SK-N-SH (cell line): ENCODE results near the gene PMM2. TPM values are rescaled to one million over a fixed set of nuclear protein-coding genes. Genes with fewer than 3 reads are reported as not detected.

ENCODE experiments used
- CTCF ChIA-PET: fragments of 300-600, 350-600 bp; formaldehyde crosslinking; extraction: SDS; loops from one replicate; lab custom pipeline; 2021; lab: Yijun Ruan, JAX
- POLR2A ChIA-PET: fragments of 350-600 bp; sonication (Branson Sonifier 250); formaldehyde crosslinking; extraction: SDS; loops from one replicate; lab custom pipeline; 2020; ENCODE audit warnings: antibody characterized with exemption, inconsistent platforms; lab: Yijun Ruan, JAX
- DNase-seq: peaks from one replicate; pipeline ENCODE4 v3.0.0; 2012
- H2AFZ ChIP-seq: fragments of 200-600 bp; sonication (generic); 2 replicates; pipeline ENCODE4 v1.8.1; 2016; ENCODE audit warnings: antibody characterized with exemption, mild to moderate bottlenecking, low read depth
- H3F3A ChIP-seq: fragments of 200-600 bp; sonication (generic); replicated peaks from 2 replicates; pipeline ENCODE3; 2016; ENCODE audit warnings: antibody characterized with exemption, mild to moderate bottlenecking; ENCODE audit not compliant: insufficient read depth
- H3K27ac ChIP-seq, 2 experiments: fragments of 200-500 bp in 1 of 2; fragments of 200-600 bp in 1 of 2; sonication (Bioruptor generic) in 1 of 2; sonication (generic), shearing (Covaris generic) in 1 of 2; 2 replicates each; pipeline versions ENCODE4 v1.5.1 to v1.6.1; 2014 to 2016; ENCODE audit warnings: low read depth in 2 of 2, inconsistent platforms in 1 of 2, low read length in 1 of 2, mild to moderate bottlenecking in 1 of 2, mixed read lengths in 1 of 2
- H3K27me3 ChIP-seq: fragments of 200-600 bp; sonication (generic), shearing (Covaris generic); 2 replicates; pipeline ENCODE4 v1.6.1; 2016; ENCODE audit warnings: mixed run types; ENCODE audit not compliant: insufficient read depth
- H3K36me3 ChIP-seq, 2 experiments: fragments of 200-500 bp in 1 of 2; fragments of 200-600 bp in 1 of 2; sonication (Bioruptor generic) in 1 of 2; sonication (generic) in 1 of 2; replicated peaks in 1 of 2; 2 replicates each; pipeline versions ENCODE3 to v1.5.1; 2014 to 2016; ENCODE audit warnings: low read length in 1 of 2, mild to moderate bottlenecking in 1 of 2; ENCODE audit not compliant: insufficient read depth in 2 of 2, control insufficient read depth in 1 of 2
- H3K4me1 ChIP-seq, 2 experiments: fragments of 200-500 bp in 1 of 2; fragments of 200-600 bp in 1 of 2; sonication (Bioruptor generic) in 1 of 2; sonication (generic), shearing (Covaris generic) in 1 of 2; 2 replicates each; pipeline versions ENCODE4 v1.5.1 to v1.6.1; 2014 to 2016; ENCODE audit warnings: low read depth in 1 of 2, low read length in 1 of 2, mixed run types in 1 of 2; ENCODE audit not compliant: insufficient read depth in 2 of 2, control insufficient read depth in 1 of 2
- H3K4me2 ChIP-seq: fragments of 200-600 bp; sonication (generic), shearing (Covaris generic); 2 replicates; pipeline ENCODE4 v1.6.1; 2017; ENCODE audit warnings: mixed run types
- H3K4me3 ChIP-seq, 2 experiments: fragments of 200-500 bp in 1 of 2; fragments of 200-600 bp in 1 of 2; sonication (Bioruptor generic) in 1 of 2; sonication (generic), shearing (Covaris generic) in 1 of 2; 2 replicates each; pipeline versions ENCODE4 v1.5.1 to v1.8.1; 2014 to 2016; ENCODE audit warnings: low read depth in 2 of 2, inconsistent platforms in 1 of 2, low read length in 1 of 2, mild to moderate bottlenecking in 1 of 2, mixed read lengths in 1 of 2, moderate library complexity in 1 of 2
- H3K79me2 ChIP-seq: fragments of 200-600 bp; sonication (generic); 2 replicates; pipeline ENCODE4 v1.8.1; 2017; ENCODE audit warnings: mild to moderate bottlenecking; ENCODE audit not compliant: insufficient read depth
- H3K9ac ChIP-seq: fragments of 200-600 bp; sonication (generic); 2 replicates; pipeline ENCODE4 v1.6.1; 2017; ENCODE audit warnings: mixed run types
- H3K9me2 ChIP-seq: fragments of 200-600 bp; sonication (generic); 2 replicates; pipeline ENCODE4 v1.6.1; 2017; ENCODE audit warnings: mixed run types
- H3K9me3 ChIP-seq: fragments of 200-600 bp; sonication (generic); 2 replicates; pipeline ENCODE4 v1.6.1; 2017; ENCODE audit warnings: mixed run types, mild to moderate bottlenecking, moderate library complexity
- H4K20me1 ChIP-seq: fragments of 200-600 bp; sonication (generic); 2 replicates; pipeline ENCODE4 v1.6.1; 2017; ENCODE audit warnings: mild to moderate bottlenecking, mixed run types; ENCODE audit not compliant: insufficient read depth
- CHD2 ChIP-seq: fragments of 150-350 bp; IDR thresholded peaks from 2 replicates; pipeline ENCODE4 v1.6.1; 2018; ENCODE audit warnings: low read length; ENCODE audit not compliant: partially characterized antibody
- EZH2phosphoT487 ChIP-seq: fragments of 200-600 bp; sonication (generic); IDR thresholded peaks from 2 replicates; pipeline ENCODE4 v1.6.1; 2017; ENCODE audit warnings: low read depth, mixed run types, mild to moderate bottlenecking, antibody characterized with exemption, moderate library complexity, borderline replicate concordance
- FOXJ3 ChIP-seq: sonication (generic); formaldehyde crosslinking; IDR thresholded peaks from 2 replicates; pipeline ENCODE4 v1.5.1; 2020; ENCODE audit warnings: mild to moderate bottlenecking, missing genetic modification reagents
- IRF3 ChIP-seq: fragments of 150-350 bp; IDR thresholded peaks from 2 replicates; pipeline ENCODE4 v1.6.1; 2016; ENCODE audit warnings: mild to moderate bottlenecking, low read depth, low read length
- MEF2A ChIP-seq: IDR thresholded peaks from 2 replicates; pipeline ENCODE4 v1.4.0; 2012; ENCODE audit warnings: low read depth, borderline replicate concordance
- PBX3 ChIP-seq: IDR thresholded peaks from 2 replicates; pipeline ENCODE4; 2012
- POLR2AphosphoS5 ChIP-seq: IDR thresholded peaks from 2 replicates; pipeline ENCODE4 v1.6.1; 2012; ENCODE audit warnings: low read depth, low read length
- REST ChIP-seq: IDR thresholded peaks from 2 replicates; pipeline ENCODE4 v1.6.1; 2012; ENCODE audit warnings: mild to moderate bottlenecking, low read depth, low read length, moderate library complexity
- RFX5 ChIP-seq: IDR thresholded peaks from 2 replicates; pipeline ENCODE4 v1.6.1; 2012; ENCODE audit warnings: mild to moderate bottlenecking, improper control_type of control experiment, low read length
- SIN3A ChIP-seq: IDR thresholded peaks from 2 replicates; pipeline ENCODE4 v1.6.1; 2012; ENCODE audit warnings: low read depth, mild to moderate bottlenecking, low read length, moderate library complexity, borderline replicate concordance
- SMC3 ChIP-seq: IDR thresholded peaks from 2 replicates; pipeline ENCODE4 v1.6.1; 2012; ENCODE audit warnings: low read depth, low read length, improper control_type of control experiment
- TEAD4 ChIP-seq: IDR thresholded peaks from 2 replicates; pipeline ENCODE4 v1.4.0; 2012; ENCODE audit warnings: mild to moderate bottlenecking, borderline replicate concordance; ENCODE audit not compliant: insufficient read depth
- USF2 ChIP-seq: fragments of 150-350 bp; IDR thresholded peaks from 2 replicates; pipeline ENCODE4 v1.6.1; 2017; ENCODE audit warnings: antibody characterized with exemption, low read length, low read depth, borderline replicate concordance
- ZBTB33 ChIP-seq: IDR thresholded peaks from 2 replicates; pipeline ENCODE4 v1.4.0; 2012; ENCODE audit warnings: low read depth, borderline replicate concordance
- WGBS: methylation state at CpG from one replicate; pipeline ENCODE4 v1.1.6; 2017; ENCODE audit warnings: low lambda C conversion rate; 5-methylcytosine and 5-hydroxymethylcytosine counted together
- polyA plus RNA-seq, 3 experiments: library from polyadenylated mRNA; depleted of rRNA; stranded (reverse); fragments of >200 nt; gene quantifications; 2 replicates each; pipeline ENCODE4 v1.2.3, GENCODE V29; 2012

Gene PMM2
- polyA plus RNA-seq, 1 of the 3 experiments (the other 2 are of a cell fraction) = 24.3 TPM

- TF ChIP-seq EZH2phosphoT487 = no peak
- TF ChIP-seq FOXJ3 (CRISPR knock-in tag) = no peak
- no peak for TF ChIP-seq USF2
- TF ChIP-seq, all 33 proteins: peak for 0
Observed at GRCh38 chr16:8851761-8852403, 54.2 kb downstream of the PMM2 start (continued).

- H3K9me2 ChIP-seq = no peaks in the 10 kb centered on the region
- CTCF ChIA-PET = interaction anchor here (0.7 to 1.4 kb wide), 2 partner anchors 11 to 157 kb away, joined by 3 to 7 read pairs; no protein-coding TSS in a partner anchor
- H3K9ac ChIP-seq = no peak overlapping the region
- H4K20me1 ChIP-seq = peaks cover 32% of the 10 kb centered on the region
- DNase-seq = no peak
- no peak overlapping the region for H3K4me2 ChIP-seq
- POLR2A ChIA-PET = interaction anchor here (0.6 to 1.4 kb wide), 2 partner anchors 9 to 10 kb away, joined by 3 to 5 read pairs; no protein-coding TSS in a partner anchor
- no peak overlapping the region for H2AFZ ChIP-seq
- no peak overlapping the region for H3K4me3 ChIP-seq
- peaks cover 28 to 41% of the 10 kb centered on the region in 2 experiments for H3K36me3 ChIP-seq
- no peak for TF ChIP-seq IRF3
- H3K27ac ChIP-seq = peak overlapping the region in 1 of 2 experiments; percentile 12; a peak in 1 of 4 replicates
- H3F3A ChIP-seq = peaks cover 52% of the 10 kb centered on the region
- 76% methylated on average over 8 of the region's 8 CpGs for WGBS
- peaks cover 9 to 21% of the 10 kb centered on the region in 2 experiments; a peak in 3 of 4 replicates for H3K4me1 ChIP-seq
- peaks cover 11% of the 10 kb centered on the region; the same call in 1 of the 2 replicates for H3K79me2 ChIP-seq
- H3K27me3 ChIP-seq = no peaks in the 10 kb centered on the region
- H3K9me3 ChIP-seq = no peaks in the 10 kb centered on the region
Observed at GRCh38 chr16:8852534-8852933, 54.9 kb downstream of the PMM2 start.

GRCh38 chr16:8853150-8853549 is 55.5 kb downstream of the PMM2 start:
- peaks cover 32% of the 10 kb centered on the region for H4K20me1 ChIP-seq
- CTCF ChIA-PET = interaction anchor here (1.2 to 1.4 kb wide), 3 partner anchors 10 to 27 kb away, joined by 3 to 7 read pairs (median 5); no protein-coding TSS in a partner anchor
- TF ChIP-seq TEAD4 (no peak), POLR2AphosphoS5 (no peak), ZBTB33 (no peak), SMC3 (no peak), REST (no peak), PBX3 (no peak), CHD2 (no peak), RFX5 (no peak), MEF2A (no peak), SIN3A (no peak)

More at GRCh38 chr16:8853150-8853549, 55.5 kb downstream of the PMM2 start:
- no peak overlapping the region for H3K4me3 ChIP-seq
- H3K4me1 ChIP-seq = peaks cover 7 to 21% of the 10 kb centered on the region in 2 experiments; a peak in 3 of 4 replicates
- no peak for DNase-seq
- peaks cover 47% of the 10 kb centered on the region for H3F3A ChIP-seq
- H3K9ac ChIP-seq = no peak overlapping the region
- H3K36me3 ChIP-seq = peaks cover 28 to 37% of the 10 kb centered on the region in 2 experiments
- H3K9me2 ChIP-seq = no peaks in the 10 kb centered on the region
- peaks cover 14% of the 10 kb centered on the region; the same call in 1 of the 2 replicates for H3K79me2 ChIP-seq
- H2AFZ ChIP-seq = no peak overlapping the region
- H3K27me3 ChIP-seq = no peaks in the 10 kb centered on the region
- no peak overlapping the region for H3K27ac ChIP-seq
- H3K4me2 ChIP-seq = no peak overlapping the region
- POLR2A ChIA-PET = interaction anchor here (0.6 kb wide), 1 partner anchor 10 kb away, joined by 3 read pairs; no protein-coding TSS in a partner anchor
- H3K9me3 ChIP-seq = no peaks in the 10 kb centered on the region
- 87% methylated on average over 7 of the region's 7 CpGs for WGBS
